ENCODE data around the gene PRKAR1B.
"Not testable (repeated sequence)": the region's sequence is repeated elsewhere in the genome, so short reads cannot be mapped to it uniquely, and the experiment has no call there.

Gene PRKAR1B

GRCh38 chr7:569071-569855, 157.8 kb downstream of the PRKAR1B start:
- no peak for DNase-seq

DNA sequence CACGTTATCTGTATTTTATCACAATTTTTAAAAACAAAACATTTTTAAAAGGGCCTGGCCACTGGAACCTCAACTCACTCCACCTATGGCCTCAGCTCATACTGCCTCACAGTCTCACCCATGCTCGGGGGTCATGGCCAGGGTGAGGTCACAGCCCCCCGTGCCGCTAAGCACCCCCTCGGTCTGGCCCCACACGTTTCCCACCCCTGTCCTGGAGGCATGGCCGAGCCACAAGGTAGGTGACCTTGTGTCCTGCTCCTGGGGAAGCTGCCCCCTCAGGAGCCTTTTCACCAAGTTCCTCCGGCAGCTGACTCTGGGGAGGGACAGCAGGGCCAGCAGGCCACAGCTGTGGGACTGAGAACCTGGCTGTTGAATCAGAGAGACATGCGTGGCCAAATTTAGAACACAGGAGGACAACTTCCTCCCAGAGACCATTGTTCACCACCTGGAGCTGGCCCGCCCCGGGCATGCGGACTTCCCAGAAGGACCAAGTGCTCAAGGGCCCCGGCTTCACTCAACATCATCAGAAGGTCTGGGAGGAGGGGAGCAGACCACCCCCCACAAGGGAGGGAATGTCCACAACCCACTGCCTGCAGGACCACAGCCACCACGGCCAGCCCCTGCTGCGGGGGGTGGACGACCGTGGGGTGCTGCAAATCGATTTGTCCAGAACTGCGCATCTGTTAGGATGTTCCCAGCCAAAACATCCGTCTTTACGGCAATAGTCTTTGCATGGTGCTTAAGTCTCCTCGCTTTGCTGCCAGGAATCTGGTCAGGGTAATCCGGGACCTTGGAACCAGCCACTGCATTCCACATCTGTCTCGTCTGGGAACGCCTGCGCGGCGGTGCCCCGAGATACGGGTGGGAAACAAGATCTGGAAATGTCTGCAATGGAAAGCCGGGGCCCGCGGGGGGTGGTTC, 158.8 kb downstream of the PRKAR1B start:
- DNase-seq = no peak

DNA sequence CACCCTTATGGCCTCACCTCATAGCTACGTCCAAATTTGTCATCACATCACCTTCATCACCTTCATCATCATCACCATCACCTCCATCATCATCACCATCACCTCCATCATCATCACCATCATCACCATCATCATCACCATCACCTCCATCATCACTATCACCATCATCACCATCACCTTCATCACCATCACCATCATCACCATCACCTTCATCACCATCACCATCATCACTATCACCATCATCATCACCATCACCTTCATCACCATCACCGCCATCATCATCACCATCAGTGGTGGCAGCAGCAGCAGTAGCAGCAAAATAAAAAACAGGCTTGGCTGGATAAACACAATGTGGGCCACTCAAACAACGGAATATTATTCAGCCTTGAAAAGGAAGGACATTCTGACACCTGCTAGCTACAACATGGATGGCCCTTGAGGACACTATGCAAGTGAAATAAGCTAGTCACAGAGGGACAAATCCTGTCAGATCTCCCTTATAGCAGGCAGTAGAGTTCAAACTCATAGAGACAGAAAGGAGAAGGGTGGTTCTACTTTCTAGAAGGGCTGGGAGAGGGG, 159.7 kb downstream of the PRKAR1B start:
- DNase-seq = no peak

DNA sequence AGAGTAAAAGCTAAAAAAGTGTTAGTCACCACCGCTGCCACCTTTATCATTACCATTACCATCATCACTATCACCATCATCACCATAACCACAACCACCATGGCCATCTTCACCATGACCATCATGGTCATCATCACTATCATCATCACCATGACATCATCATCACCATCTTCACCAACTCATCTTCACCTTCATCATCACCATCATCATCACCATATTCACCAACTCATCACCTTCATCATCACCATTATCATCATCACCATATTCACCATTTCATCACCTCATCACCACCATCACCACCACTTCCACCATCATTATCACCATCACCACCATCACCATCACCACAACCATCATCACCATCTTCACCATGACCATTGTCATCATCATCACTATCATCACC, 161.0 kb downstream of the PRKAR1B start:
- no peak for DNase-seq

GRCh38 chr7:564176-564865, 162.8 kb downstream of the PRKAR1B start:
- DNase-seq = no peak

- no peak for DNase-seq
These were observed 163.4 kb downstream of the PRKAR1B start for GRCh38 chr7:563629-564170.

GRCh38 chr7:562789-563628, 164.1 kb downstream of the PRKAR1B start:
- no peak for DNase-seq

GRCh38 chr7:562374-562675, 164.8 kb downstream of the PRKAR1B start:
- no peak for DNase-seq

GRCh38 chr7:561631-562373, 165.3 kb downstream of the PRKAR1B start:
- DNase-seq = no peak

DNA sequence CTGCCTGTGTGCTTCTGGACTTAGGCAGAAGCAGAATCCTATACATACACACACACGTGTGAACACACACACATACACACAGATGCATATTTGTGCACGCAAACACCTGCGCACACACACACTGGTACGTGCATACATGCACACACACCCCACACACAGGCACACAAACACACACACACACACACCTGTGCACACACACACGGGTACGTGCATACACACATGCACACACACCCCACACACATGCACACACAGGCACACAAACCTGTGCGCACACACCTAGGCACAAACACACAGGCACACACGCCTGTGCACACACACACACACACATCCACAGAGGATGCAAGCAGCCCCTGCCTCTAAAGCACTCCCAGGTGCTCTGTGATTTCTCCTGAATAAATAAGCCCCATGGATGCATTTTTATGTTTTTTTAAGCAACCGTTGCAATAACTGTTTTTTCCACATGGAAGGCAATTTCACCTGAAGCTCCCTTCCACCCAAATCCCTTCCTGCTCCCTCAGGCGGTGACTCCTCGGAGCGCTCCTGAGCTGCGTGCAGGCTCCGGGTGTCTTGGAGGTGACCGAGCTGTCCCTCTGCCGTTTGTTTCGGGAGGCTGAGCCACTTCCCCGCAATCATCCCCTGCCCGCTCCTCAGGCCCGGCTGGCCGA, 166.0 kb downstream of the PRKAR1B start:
- no peak for DNase-seq

DNA sequence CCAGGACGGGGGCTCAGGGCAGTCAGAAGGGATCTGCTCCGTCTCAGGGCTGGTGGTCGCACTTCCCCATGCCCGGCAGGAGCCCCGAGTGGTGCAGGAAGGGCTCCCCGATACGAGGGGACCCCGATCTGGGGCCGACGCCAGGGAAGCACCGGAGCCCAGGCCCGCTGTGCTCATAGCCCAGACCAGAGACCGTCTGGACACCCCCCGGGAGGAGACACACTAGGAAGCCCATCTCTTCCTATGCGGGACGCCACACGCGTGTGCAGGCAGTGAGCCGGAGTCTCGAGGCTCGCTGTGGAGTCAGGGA, 167.7 kb downstream of the PRKAR1B start:
- no peak for DNase-seq

GRCh38 chr7:557558-557881, 169.6 kb downstream of the PRKAR1B start:
- DNase-seq = no peak

- DNase-seq = no peak
These were observed 170.1 kb downstream of the PRKAR1B start for GRCh38 chr7:556837-557557.

- no peak for DNase-seq
These were observed 170.7 kb downstream of the PRKAR1B start for GRCh38 chr7:556291-556826.

DNA sequence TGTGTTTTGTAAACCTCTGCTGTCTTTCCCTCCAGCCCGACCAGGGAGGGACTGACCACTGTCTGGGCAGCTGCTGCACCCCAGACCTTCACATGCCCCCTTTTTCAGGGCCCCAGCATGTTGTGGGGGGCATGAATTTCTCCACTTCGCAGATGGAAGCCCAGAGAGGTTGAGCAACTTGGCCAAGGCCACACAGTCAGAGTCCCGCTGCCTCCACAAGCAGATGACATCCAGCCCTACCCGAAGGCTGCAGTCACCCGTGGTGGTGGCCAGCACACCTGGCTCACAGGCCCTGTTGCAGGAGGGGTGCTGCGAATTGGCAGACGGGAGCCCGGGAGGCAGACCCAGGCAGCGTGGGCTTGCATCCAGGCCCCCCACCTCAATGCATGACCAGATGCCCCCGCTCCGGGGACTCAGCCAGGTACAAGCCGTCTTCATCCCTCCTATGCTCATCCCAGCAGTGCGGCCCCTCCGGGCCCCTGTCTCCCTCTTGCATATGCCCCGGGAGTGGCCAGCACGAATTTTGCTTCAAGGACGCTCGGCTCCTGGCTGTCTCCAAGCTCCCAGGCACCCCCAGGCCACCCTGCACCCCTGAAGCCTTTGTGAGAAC, 171.4 kb downstream of the PRKAR1B start:
- no peak for DNase-seq

- no peak for DNase-seq
These were observed 173.4 kb downstream of the PRKAR1B start for GRCh38 chr7:553636-554111.

DNA sequence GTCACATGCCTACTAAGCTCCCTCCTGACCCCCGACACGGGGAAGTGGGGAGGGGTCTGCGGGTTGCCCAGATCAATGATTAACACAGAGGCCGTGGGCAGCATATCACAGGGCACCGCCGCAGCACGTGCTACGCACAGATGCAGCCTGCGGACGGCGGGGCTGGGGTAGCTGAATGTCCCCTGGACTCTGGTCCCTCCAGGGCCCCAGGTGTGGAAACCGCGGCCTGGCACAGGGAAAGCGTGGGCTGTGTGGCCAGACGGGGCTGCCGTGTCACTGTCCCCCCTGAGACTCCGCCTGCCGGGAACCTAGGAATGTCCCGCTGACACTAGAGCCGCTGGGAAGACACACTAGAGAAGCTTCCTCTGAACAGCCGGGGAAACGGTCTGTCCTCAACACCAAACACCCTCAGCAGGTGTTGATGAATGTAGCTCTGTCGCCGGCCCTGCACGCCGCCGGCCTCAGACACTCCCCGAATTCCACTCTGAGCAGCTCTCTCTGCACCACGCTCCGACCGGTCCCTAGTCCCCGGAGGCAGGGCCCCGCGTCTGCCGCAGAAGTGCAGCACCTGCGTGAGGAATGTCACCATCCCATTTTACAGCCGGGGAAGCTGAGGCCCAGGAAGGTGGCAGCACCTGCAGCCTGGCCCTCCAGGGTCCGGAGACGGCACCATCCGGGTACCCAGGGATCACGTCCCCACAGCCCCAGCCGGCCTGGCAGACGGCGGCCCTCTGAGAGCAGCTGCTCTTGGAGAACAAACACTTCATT, 174.0 kb downstream of the PRKAR1B start:
- no peak for DNase-seq

- DNase-seq = not testable (repeated sequence)
These were observed 174.8 kb downstream of the PRKAR1B start for GRCh38 chr7:552151-552867.

Data from NCI-H2081 treated with DMSO at 0.1 percent for 48 hours (cell line).